Nephron progenitor cell (in vitro differentiated cells): ENCODE data around the gene BUD31.
"Not testable (repeated sequence)": the region's sequence is repeated elsewhere in the genome, so short reads cannot be mapped to it uniquely, and the experiment has no call there.

Experiments
- DNase-seq: peaks from one replicate; pipeline ENCODE4 v3.0.0; 2021
- H3K27ac Mint-ChIP-seq: 2 replicates; pipeline ENCODE4 v1.8.0; 2021; ENCODE audit warnings: mild to moderate bottlenecking, moderate library complexity, mixed read lengths
- H3K27me3 Mint-ChIP-seq: 2 replicates; pipeline ENCODE4 v1.8.0; 2021; ENCODE audit warnings: mild to moderate bottlenecking, low read depth, mixed read lengths; ENCODE audit not compliant: poor library complexity
- H3K36me3 Mint-ChIP-seq: 2 replicates; pipeline ENCODE4 v1.8.0; 2021; ENCODE audit warnings: low read depth, mixed read lengths
- H3K4me1 Mint-ChIP-seq: 2 replicates; pipeline ENCODE4 v1.8.0; 2021; ENCODE audit warnings: mixed read lengths
- H3K4me3 Mint-ChIP-seq: 2 replicates; pipeline ENCODE4 v1.8.0; 2021; ENCODE audit warnings: mild to moderate bottlenecking, moderate library complexity, mixed read lengths
- H3K9me3 Mint-ChIP-seq: 2 replicates; pipeline ENCODE4 v1.8.0; 2021; ENCODE audit warnings: mild to moderate bottlenecking, moderate library complexity, mixed read lengths
- TF ChIP-seq, protein P1 (sequence below): fragments of 200-600 bp; sonication (generic); IDR thresholded peaks from 2 replicates; pipeline ENCODE4 v1.5.0; 2021; ENCODE audit warnings: antibody characterized with exemption

Gene BUD31

DNA sequence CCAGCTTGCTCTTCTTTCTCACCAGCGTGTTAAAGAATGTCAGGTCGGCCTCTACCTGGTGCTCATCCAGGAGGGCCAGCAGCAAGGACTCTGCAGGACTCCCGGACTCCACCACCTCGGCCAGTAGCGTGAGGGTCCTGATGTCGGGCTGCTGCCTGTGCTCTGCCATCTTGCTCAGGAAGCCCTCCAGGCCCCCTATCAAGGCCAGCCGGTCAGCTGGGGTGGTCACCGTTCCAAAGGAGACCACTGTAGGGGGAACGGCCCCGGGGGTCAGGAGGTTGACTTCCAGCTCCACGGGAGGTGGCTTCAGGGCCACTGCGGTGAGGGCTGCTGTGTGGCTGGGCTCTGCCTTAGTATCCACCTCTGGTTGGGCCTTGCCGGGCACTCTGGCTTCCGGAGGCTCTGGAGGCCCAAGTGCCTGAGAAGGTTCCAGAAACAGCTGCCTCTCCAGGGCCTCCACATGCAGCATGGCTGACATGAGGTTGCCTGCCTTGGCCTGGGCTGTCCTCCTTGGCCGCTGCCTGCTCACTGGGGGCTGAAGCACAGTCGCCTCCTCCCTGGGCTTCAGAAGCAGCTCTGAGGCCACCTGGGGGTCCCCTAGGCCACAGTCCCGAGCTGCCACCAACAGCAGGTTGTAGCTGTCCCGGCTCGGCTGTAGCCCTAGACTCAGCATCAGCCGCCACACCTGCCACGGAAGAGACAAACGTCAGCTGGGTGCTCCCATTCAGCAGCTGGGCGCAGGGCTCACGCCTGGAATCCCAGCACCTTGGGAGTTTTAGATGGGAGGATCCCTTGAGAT lies 16.4 kb downstream of the BUD31 start:
- Mint-ChIP-seq H3K27ac (no peak overlapping the region), H3K4me3 (no peak overlapping the region), H3K9me3 (no peaks in the 10 kb centered on the region), H3K4me1 (no peaks in the 10 kb centered on the region), H3K36me3 (peaks cover 43% of the 10 kb centered on the region), H3K27me3 (no peaks in the 10 kb centered on the region)
- TF ChIP-seq, protein P1, sequence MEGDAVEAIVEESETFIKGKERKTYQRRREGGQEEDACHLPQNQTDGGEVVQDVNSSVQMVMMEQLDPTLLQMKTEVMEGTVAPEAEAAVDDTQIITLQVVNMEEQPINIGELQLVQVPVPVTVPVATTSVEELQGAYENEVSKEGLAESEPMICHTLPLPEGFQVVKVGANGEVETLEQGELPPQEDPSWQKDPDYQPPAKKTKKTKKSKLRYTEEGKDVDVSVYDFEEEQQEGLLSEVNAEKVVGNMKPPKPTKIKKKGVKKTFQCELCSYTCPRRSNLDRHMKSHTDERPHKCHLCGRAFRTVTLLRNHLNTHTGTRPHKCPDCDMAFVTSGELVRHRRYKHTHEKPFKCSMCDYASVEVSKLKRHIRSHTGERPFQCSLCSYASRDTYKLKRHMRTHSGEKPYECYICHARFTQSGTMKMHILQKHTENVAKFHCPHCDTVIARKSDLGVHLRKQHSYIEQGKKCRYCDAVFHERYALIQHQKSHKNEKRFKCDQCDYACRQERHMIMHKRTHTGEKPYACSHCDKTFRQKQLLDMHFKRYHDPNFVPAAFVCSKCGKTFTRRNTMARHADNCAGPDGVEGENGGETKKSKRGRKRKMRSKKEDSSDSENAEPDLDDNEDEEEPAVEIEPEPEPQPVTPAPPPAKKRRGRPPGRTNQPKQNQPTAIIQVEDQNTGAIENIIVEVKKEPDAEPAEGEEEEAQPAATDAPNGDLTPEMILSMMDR: no peak
- DNase-seq: no peak

DNA sequence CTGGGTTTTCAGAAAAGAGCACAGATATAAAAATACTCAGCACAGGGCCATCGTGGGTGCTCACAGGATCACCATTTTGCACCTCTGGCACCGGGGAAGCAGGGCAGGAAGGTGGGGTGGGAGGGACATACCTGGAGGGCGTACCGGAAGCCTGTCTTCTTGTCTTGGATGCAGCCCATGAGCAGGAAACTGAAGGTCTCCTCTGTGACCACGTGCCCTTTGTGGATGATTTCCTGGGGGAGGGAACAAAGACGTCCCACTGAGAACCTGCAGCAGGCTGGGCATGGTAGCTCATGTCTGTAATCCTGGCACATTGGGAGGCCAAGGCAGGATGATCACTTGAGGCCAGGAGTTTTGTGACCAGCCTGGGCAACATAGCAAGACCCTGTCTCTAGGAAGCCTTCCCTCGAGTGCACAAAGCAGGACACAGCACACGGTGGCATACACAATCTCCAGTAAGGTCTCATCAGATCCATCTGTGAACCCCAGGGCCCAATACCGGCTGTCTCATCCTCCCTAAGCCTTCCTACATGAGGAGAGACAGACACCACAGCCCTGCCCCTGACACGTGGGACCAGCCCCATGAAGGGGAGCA lies 20.3 kb downstream of the BUD31 start:
- H3K27me3 Mint-ChIP-seq: no peaks in the 10 kb centered on the region
- H3K36me3 Mint-ChIP-seq: peaks cover 55% of the 10 kb centered on the region
- no peaks in the 10 kb centered on the region for H3K9me3 Mint-ChIP-seq
- TF ChIP-seq, protein P1: no peak
- no peak overlapping the region for H3K27ac Mint-ChIP-seq
- peaks cover 18% of the 10 kb centered on the region for H3K4me1 Mint-ChIP-seq
- no peak for DNase-seq
- no peak overlapping the region for H3K4me3 Mint-ChIP-seq

DNA sequence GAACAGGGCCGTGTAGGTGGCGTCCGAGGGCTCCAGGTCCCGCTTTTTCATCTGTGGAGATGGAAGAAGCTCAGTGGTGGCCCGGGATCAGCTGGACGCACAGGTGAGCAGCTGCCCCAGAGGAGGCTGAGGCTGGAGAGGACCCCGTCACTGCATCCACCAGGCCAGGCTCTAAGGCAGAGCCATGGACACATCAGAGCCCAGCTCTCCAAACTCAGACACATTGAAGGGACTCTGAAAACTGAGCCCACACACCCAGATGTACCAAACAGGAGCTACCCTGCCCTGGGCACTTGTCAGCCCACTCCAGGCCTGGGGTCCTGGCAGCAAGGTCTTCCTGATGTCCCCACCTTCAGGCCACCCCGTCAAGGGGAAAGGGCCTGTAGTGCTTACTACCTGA lies 21.0 kb downstream of the BUD31 start:
- no peak for DNase-seq
- Mint-ChIP-seq H3K27ac (no peak overlapping the region), H3K9me3 (no peaks in the 10 kb centered on the region), H3K4me3 (no peak overlapping the region), H3K36me3 (peaks cover 62% of the 10 kb centered on the region), H3K4me1 (peaks cover 18% of the 10 kb centered on the region), H3K27me3 (no peaks in the 10 kb centered on the region)
- TF ChIP-seq, protein P1: no peak

DNA sequence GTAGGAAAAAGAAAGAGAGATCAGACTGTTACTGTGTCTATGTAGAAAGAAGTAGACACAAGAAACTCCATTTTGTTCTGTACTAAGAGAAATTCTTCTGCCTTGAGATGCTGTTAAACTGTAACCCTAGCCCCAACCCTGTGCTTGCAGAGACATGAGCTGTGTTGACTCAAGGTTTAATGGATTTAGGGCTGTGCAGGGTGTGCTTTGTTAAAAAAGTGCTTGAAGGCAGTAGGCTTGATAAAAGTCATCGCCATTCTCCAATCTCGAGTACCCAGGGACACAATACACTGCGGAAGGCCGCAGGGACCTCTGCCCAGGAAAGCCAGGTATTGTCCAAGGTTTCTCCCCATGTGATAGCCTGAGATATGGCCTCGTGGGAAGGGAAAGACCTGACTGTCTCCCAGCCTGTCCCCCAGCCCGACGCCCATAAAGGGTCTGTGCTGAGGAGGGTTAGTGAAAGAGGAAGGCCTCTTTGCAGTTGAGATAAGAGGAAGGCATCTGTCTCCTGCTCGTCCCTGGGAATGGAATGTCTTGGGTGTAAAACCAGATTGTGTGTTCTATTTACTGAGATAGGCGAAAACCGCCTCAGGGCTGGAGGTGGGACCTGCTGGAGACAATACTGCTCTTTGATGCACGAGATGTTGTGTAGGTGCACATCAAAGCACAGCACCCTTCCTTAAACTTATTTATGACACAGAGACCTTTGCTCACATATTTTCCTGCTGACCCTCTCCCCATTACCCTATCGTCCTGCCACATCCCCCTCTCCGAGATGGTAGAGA lies 23.2 kb downstream of the BUD31 start:
- Mint-ChIP-seq H3K36me3 (peaks cover 55% of the 10 kb centered on the region), H3K4me1 (peaks cover 18% of the 10 kb centered on the region), H3K27ac (peak overlapping the region; percentile 88)
- not testable (repeated sequence) for DNase-seq, H3K27me3 Mint-ChIP-seq, H3K9me3 Mint-ChIP-seq, H3K4me3 Mint-ChIP-seq

DNA sequence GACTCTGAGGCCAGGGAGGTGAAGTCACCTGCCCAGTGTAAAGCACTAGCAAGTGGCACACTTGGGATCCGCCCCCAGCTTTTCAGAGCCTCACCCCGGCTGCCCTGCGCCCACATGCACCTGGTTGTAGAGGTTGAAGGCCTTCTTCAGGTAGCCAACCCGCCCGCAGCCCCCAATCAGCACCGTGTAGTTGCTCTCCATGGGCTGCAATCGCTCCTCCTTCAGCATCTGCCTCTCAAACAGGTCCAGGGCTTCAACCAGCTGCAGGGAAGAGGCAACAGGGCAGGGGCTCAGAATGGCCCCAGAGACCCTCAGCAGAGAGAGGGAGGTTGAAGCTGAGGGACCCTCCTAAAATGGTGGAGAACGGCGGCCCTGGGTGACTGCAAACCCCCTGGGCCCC lies 24.4 kb downstream of the BUD31 start:
- no peaks in the 10 kb centered on the region for H3K27me3 Mint-ChIP-seq
- TF ChIP-seq, protein P1: no peak

DNA sequence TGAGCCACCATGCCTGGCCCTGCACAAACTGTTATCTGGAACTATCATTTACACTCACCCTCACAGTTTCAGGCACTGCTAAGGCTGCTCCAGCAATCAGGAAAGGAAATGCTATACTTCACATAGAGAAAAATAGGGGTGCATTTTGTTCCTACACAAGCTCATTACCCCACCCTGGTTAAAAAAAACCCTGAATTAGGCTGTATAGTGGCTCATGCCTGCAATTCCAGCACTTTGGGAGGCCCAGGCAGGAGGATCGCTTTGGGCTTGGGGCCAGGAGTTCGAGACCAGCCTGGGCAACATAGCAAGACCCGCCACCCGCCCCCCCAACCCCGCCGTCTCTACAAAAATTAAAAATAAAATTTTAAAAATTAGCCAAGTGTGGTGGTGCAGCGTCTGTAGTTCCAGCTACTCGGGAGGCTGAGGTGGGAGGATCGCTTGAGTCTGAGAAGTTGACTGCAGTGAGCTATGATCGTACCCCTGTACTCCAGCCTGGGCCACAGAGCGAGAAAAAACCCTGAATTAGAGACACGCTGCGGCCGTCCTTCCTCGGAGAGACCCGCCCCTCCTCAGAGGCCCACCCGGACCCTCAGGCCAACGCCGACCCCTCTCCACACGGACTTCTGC lies 29.3 kb downstream of the BUD31 start:
- DNase-seq: no peak
- Mint-ChIP-seq H3K27me3 (no peaks in the 10 kb centered on the region), H3K36me3 (peaks cover 31% of the 10 kb centered on the region), H3K27ac (peak overlapping the region; percentile 98), H3K9me3 (no peaks in the 10 kb centered on the region), H3K4me1 (peaks cover 32% of the 10 kb centered on the region), H3K4me3 (peak overlapping the region; percentile 100)
- TF ChIP-seq, protein P1: no peak

More for the DNA sequence above, 24.4 kb downstream of the BUD31 start:
- H3K4me3 Mint-ChIP-seq: no peak overlapping the region
- H3K27ac Mint-ChIP-seq: peak overlapping the region; percentile 42
- H3K4me1 Mint-ChIP-seq: peaks cover 26% of the 10 kb centered on the region
- peaks cover 50% of the 10 kb centered on the region for H3K36me3 Mint-ChIP-seq
- no peaks in the 10 kb centered on the region for H3K9me3 Mint-ChIP-seq
- no peak for DNase-seq
